Activated CD4-positive, CD25-positive, alpha-beta regulatory T cell treated with anti-CD3 and anti-CD28 coated beads, Interleukin-2, amount 50 U/mL, for 16 hours (primary cell): ENCODE measurements around the gene BABAM2.
"Not testable (repeated sequence)": the region's sequence is repeated elsewhere in the genome, so short reads cannot be mapped to it uniquely, and the experiment has no call there.

ENCODE experiments used
- DNase-seq: peaks from one replicate; pipeline ENCODE4 v3.0.0-alpha.2; 2020; ENCODE audit warnings: low read depth, low spot score

Gene BABAM2

DNA sequence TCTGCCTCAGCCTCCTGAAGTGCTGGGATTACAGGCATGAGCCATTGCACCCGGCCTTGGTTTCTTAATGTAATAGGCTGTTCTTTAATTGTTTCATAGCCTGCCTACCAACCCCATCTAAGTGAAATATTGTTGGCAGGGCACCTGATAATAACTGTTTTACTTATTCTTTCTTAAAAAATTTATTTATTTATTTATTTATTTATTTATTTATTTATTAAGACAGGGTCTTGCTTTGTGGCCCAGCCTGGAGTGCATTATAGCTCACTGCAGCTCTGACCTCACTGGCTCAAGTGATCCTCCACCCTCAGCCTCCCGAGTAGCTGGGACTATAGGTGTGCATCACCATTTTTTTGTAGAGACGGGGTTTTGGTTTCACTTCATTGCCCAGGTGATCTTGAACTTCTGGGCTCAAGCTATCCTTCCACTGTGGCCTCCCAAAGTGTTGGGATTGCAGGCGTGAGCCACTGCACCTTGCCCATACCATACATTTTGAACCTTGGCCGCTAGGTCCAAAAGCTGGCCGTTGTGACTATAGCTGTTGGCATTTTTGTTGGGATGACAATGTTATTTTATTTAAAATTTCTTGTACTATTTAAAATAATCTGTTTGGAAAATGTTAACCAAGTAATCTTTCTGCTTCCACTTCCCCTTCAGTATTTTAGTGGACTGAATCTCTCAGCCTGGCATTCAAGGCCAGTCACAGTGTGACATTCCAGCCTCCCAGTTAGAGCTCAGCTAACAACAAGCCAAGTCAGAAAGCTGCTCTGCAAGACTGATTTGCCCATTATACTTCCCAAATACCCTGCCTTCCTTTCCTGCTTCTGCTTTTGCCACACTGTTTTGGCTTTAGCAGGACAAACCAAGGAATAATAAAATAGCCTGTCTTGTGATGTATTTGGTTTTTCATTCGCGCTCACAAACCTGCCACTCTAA is 52.4 kb downstream of the BABAM2 start:
- no peak for DNase-seq

DNA sequence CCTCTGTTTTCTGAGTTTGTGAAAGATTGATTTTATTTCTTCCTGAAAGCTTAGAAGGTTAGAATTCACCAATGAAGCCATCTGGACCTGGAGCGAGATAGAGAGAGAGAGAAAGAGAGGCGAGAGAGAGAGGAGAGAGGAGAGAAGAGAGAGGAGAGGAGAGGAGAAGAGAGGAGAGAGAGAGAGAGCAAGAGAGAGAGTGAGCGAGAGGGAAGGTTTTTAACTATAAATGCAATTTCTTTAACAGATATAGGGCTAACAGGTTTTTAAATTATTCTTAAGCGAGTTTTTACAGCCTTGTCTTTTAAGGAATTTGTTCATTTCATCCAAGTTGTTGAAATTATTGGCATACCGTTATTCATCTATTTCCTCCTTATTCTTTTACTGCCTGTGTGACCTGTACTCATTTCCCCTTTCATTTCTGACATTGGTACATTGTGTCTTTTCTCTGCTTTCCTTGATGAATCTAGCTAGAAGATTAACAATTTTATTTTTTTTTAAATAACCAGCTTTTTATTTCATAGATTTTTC is 56.1 kb downstream of the BABAM2 start:
- DNase-seq, result no peak

DNA sequence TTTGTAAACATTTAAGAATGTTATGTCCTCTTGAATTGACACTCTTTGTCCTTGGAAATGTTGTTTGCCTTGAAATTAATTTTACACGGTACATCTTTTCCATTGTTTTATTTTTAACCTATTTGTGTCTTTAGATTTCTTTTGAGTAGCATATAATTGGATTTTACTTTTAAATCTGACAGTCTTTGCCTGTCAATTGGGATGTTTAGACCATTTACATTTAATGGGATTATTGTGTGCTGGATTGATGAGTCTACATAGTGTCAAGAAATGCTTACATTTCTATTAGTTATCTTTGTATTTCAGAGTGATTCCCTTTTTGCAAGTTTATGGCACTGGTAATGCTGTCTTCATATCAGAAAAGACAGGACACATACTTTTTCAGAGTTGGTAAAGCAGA is 61.5 kb downstream of the BABAM2 start:
- no peak for DNase-seq

DNA sequence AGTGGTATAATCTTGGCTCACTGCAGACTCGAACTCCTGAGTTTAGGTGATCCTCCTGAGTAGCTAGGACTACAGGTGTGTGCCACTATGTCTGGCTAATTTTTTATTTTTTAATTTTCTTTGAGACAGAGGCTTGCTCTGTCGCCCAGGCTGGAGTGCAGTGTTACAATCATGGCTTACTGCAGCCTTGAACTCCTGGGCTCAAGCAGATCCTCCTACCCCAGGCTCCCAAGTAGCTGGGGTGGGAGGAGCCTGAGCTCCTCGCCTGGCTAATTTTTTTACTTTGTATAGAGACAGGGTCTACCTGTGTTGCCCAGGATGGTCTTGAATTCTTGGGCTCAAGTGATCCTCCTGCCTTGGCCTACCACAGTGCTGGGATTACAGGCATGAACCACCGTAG is 62.5 kb downstream of the BABAM2 start:
- no peak for DNase-seq

DNA sequence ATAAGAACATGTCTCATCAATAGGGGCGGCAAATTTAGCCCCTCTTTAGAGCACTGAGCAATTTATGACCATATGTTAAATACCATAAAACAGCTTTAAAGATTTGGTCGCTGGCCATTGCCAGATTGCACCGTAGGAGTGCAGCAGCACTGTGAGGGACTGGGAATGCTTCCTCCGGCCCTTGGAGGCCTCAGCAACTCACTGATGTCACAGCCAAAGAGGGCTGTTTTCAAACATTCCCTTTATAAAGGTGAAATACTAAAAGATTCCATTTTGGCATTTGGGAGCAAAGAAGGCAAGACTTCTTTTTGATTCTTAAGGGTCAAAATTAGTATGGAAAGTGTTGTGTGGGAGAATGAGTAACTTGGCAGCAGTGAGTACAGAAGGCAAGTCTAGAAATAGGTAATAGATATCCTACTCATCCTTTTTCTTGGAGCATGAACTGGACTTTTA is 63.7 kb downstream of the BABAM2 start:
- no peak for DNase-seq

DNA sequence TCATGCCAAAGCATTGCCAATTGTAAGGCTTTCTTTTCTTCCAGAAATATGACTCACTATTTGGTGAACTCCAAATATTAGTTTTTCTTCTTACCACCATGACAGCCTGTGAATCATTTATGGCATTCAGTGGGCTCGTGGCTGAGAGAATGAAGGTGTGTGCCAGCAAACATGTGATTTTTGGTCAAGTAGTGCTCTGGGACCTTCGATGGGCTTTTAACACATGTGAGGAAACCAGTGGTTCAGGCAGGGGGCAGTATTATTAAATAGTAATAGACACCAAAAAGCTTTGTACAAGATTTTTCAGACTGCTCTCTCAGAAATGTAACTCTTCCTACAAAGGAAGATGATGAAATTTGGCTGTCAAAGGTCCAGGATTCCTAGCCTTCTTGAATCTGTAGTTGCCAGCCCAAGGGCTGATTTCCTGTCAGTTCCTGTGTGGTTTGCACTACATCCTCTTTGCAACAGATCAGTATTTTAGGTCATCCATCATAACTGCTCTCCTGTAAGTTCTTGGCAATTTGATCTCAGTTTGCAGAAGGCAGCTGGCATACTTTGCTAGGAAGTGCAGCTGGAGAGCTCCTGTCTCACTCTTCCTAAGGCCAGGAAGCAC is 64.3 kb downstream of the BABAM2 start:
- DNase-seq, result peak; percentile 12

DNA sequence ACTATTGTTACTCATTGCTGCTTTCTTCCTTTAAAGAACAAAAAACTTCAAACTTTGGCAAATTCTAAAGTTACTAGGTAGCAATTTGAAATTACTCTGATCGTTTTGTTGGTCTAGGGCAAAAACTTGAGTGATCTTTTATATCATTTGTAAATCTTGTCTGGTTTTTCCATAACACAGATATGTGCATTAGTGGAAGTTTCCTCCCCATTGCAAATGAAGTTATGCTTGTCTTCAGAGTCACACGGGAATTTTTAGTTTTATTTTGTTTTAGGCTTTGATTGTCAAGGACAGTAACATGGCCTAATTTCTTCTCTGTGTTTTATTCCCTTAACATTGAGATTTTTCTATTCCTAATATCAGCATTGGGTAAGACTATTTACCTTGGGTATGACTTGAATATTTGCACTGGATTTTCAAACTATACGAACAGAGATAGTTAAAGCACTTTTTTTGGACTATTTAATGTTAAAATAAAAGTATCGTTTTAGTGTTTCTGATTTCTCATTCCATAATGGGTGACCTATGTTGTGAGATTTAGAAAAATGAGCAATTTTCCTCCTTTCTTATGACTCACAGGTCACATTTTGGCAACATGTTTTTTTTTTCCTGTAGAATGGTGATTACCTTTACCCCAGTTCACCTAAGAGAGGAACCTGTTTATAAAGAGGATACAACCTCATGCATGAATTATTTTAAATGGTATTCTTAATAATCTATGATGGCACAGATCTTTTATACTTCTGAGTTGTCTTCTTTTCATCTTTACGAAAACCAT is 65.0 kb downstream of the BABAM2 start:
- DNase-seq, result no peak

DNA sequence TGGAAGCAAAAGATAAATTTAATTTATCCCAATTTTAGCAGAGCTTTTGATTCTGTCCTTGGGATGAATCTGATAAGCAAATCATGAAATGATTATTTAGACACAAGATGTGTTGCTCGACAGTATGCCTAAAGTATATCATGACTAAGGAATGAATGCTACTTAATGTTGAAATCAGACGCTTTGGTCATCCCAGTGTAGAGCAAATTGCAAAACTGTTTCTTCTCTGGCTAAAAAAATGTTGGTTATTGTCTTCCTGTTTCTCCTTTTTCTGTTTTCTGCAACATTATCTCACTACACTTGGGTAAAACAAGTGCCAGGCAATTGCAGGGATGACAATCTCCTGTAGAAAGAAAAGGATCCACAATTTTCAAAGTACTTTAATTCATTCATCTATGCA is 66.4 kb downstream of the BABAM2 start:
- DNase-seq, result no peak

DNA sequence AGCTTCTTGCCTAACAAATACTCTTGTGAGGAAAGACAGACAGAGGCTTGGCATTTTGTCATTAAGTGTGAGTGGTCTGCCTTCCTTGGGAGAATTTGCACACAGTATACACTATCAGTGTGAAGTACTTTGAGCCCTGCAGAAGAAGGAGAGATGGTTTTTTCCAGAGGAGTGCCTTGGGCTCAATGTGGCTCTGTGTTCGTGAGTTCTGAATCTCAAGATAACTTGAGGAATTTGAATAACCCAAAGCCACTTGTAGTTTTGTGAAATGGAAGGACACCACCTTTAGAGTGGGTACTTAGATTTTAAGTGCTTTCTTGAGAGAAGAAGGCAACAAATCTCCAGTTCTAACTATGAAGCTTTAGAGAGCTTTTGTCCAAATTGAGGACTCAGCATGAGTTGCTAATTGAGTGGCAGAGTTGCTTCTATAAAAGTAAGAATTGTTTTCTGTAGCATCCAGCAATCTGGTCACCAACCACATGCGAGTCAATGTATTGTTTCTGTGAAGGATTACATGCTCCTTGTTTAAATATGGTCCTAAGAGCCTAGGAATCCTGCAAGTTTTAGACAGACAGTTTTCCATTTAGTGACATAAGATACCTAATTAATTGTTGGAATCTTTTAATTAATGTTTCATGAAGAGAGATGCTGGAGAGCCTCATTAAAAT is 68.3 kb downstream of the BABAM2 start:
- DNase-seq, result no peak

DNA sequence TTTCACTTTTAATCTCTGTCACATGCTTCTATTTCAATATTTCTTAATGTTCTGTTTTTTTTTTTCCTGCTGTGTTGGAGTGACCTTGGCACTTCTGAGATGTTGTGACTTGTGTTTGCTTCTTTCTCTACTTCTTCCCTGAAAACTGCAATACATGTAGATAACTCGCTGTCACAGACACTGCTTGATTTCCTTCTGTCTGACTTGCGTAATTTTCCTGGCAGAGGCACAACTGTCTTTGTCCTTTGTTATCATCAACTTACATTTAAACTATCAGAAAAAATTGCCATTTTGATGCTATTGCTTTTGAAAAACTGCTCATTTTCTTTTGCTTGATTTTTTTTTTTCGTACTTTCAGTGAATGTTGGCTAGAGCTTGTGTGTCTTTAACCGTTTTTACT is 69.0 kb downstream of the BABAM2 start:
- DNase-seq, result no peak

DNA sequence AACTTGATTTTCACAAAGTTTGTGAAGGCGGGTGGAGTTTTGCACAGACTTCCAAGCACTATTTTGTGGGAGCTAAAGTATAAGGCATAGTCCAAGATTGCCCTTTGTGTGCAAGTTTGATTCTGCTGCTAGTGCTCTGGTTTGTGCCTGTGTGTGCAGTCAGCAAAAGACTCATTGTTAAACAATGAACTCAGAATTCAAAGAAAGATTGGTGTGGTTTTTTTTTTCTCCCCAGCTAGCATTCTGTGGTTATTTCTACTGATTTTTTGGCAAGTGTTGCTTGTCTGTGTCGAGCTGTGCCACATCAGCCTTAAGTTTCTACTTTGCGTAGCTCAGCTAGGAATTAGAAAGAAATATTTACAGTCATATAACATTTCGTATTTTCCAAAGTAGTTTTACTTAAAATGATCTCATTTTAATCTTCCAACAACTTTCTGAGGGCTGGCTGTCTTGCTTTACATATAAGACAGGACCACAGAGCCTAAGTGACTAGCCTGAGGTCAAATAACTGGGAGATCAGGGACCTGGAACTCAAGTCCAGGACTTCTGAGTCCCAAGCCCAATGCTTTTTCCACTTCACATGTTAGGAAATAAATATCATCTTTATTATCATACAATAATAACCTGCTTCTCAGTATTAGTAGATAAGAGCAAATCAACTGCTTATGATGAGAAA is 69.8 kb downstream of the BABAM2 start:
- no peak for DNase-seq

DNA sequence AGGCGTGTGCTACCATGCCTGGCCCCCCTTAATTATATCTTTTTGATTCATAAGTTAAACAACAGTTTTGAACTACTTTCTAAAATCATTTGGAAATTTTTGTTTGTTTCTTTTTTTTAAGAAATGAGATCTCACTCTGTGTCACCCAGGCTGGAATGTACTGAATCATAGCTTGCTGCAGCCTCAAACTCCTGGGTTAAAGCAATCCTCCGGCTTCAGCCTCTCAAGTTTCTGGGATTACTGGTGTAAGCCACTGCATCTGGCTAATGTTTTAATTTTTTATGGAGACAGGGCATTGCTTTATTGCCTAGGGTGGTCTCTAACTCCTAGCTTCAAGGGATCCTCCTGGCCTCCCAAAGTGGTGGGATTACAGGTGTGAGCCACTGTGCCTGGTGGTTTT is 71.5 kb downstream of the BABAM2 start:
- DNase-seq, result no peak

DNA sequence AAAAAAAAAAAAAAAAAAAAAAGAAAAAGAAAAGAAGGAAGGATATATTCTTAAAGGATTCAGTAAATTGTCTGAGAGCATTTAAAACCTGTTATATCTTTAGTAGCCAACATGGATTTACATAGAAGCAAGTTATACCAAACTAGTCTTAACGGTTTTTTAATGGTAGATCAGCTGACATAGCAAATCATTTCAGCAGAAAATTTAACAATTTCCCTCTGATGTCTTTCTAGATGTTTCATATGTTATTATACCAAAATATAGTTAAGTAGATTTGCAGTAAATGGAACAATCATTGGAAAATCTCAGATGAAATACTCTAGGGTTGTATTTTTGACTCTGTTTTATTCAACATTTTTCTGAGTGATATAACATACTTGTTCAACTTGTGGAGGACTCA is 72.9 kb downstream of the BABAM2 start:
- no peak for DNase-seq

DNA sequence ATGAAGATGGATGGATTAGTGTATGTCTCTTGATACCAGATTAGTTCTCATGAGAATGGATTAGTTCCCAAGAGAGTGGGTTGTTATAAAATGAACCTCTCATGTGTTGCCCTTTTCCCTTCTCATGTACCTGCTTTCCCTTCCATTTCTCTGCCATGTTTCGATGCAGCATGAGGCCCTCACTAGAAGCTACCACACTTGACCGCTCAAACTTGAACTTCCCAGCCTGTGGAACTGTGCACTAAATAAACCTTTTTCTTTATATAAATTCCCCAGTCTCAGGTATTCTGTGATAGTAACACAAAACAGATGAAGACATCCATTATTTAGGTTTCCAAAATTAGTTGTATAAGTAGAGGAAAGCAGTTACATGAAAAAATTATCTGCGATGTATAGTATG is 73.5 kb downstream of the BABAM2 start:
- no peak for DNase-seq

DNA sequence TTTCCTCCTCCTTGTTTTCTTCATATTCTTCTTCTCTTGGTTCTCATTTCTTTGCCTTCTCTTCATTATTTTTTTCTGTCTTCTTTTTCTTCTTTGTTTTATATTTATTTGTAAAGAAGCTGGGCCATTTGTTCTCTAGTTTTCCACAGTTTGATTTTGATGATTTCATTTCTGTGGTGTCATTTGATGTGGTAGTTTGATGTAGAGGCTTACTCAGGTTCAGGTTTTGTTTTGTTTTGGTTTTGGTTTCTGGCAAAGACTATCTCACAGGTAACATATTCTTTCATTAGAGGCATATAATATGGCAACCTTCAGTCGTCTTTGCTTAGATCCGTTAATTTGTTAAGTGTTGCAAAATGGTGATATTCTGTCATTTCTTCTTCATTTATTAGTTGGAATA is 75.3 kb downstream of the BABAM2 start:
- DNase-seq, result no peak

DNA sequence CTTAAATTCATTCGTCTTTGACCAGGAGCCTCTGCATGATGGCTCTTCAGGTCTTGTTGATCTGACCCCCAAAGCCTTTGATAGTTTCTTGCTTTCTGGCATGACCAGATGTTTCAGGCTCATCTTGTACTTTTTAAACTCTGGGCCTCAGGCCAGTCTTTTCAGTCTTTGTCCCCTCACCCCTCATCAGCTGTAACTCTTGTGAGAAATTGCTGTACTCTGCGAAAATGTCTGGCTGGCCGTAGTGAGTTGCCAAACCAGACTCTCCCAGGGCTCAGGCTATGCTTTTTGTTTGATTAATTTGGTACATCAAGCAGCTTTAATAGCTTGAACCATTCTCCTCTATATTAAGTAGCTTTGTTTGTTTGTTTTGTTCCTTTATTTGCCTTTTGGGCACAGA is 75.9 kb downstream of the BABAM2 start:
- DNase-seq, result no peak

DNA sequence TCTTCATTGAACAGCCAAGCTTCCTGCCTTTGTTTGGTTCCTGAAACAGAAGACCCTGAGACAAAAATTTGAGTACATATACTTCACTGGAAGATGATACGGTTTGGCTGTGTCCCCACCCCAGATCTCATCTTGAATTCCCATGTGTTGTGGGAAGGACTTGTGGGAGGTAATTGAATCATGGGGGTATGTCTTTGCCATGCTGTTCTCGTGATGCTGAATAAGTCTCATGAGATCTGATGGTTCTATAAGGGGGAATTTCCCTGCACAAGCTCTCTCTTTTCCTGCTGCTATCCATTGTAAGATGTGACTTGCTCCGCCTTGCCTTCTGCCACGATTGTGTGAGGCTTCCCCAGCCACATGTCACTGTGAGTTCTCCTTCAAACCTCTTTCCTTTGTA is 76.5 kb downstream of the BABAM2 start:
- DNase-seq, result no peak

DNA sequence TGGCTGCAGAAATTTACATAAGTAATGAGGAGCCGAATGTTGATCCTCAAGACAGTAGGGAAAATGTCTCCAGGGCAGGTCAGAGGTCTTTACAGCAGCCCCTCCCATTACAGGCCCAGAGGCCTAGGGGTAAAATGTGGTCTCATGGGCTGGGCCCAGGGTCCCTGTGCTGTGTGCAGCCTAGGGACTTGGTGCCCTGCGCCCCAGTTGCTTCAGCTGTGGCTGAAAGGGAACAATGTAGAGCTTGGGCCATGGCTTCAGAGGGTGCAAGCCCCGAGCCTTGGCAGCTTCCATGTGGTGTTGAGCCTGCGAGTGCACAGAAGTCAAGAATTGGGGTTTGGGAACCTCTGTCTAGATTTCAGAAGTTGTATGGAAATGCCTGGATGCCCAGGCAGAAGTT is 77.5 kb downstream of the BABAM2 start:
- DNase-seq, result not testable (repeated sequence)

DNA sequence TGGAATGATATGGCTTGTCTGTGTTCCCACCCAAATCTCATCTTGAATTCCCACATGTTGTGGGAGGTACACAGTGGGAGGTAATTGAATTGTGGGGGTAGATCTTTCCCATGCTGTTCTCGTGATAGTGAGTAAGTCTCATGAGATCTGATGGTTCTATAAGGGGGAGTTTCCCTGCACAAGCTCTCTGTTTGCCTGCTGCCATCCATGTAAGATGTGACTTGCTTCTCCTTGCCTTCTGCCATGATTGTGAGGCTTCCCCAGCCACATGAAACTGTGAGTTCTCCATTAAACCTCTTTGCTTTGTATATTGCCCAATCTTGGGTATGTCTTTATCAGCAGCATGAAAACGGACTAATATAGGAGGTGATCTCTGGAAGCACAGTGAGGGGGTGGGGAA is 78.4 kb downstream of the BABAM2 start:
- DNase-seq, result not testable (repeated sequence)

DNA sequence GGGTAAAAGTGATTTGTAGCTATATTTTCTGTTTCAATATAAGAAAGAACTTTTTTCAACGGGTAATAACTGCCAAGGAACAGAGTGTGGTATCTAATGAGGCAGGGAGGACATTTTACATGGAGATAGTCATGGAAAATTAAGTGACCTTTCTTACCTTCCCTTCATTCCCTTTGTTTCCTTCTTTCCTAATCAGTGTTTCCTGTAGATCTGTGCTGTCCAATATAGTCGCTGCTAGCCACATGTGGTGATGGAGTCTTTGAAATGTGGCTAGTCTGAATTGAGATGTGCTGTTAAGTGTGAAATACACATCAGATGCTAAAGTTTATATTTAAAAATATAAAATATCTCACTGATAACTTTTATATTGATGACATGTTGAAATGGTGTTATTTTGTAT is 81.8 kb downstream of the BABAM2 start:
- no peak for DNase-seq

DNA sequence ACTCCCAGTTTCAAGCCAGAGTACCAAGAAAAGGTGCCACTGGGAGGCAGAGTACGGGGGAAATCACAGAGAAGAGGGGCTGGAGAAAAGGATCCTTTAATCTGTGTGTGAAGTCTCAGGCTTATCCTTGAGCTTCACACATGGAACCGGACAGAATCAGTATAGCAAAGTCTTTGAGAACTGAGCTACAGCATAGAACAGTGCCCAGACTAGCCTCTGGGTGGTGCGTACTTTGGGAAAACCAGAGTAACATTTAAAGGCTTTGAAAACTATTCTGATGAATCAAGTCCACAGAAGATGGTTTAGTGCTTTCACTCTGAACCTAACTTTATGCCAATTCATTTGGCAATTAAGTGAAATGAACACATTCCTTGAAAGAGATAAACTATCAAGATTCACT is 83.1 kb downstream of the BABAM2 start:
- no peak for DNase-seq
